ENCODE measurements around the gene DEFB131B.

- TF ChIP-seq POLR2A (IDR thresholded peaks at IDR 0.05): no peak
- TF ChIP-seq CTCF (IDR thresholded peaks at IDR 0.05): no peak
Measured at GRCh38 chr11:71908218-71908617, 30.0 kb downstream of the DEFB131B start.
